Hematopoietic multipotent progenitor cell treated with erythropoietin and hydrocortisone succinate and interleukin-3 and kit ligand, for 4 days (in vitro differentiated cells): ENCODE results near the gene TECR.
"Not testable (repeated sequence)": the region's sequence is repeated elsewhere in the genome, so short reads cannot be mapped to it uniquely, and the experiment has no call there.

Experiments
- DNase-seq: peaks from one replicate; pipeline ENCODE4 v3.0.0-alpha.2; 2015

The TECR gene

DNA sequence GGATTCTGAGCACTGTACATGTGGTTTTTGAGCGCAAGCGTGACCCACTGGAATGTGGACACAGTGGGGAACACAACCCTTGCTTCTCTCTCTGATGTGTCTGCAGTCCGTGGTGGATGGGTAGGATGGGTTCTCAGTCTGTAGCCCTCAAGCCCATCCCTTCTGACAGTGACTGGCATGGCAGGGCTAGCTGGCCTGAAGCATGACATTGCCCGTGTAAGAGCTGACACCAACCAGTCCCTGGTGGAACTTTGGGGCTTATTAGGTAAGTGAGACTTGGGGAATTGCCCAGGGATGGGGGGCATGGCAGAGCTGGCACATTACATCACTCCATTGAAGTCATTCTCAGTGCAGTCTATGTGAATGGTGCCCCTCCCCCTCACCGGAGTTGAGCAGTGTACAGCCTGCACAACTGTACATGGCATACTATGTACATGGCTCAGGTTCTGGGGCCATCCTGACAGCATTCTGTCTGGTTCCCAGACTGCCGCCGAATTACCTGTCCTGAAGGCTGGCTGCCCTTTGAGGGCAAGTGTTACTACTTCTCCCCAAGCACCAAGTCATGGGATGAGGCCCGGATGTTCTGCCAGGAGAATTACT, 70.3 kb downstream of the TECR start:
- DNase-seq = no peak

DNA sequence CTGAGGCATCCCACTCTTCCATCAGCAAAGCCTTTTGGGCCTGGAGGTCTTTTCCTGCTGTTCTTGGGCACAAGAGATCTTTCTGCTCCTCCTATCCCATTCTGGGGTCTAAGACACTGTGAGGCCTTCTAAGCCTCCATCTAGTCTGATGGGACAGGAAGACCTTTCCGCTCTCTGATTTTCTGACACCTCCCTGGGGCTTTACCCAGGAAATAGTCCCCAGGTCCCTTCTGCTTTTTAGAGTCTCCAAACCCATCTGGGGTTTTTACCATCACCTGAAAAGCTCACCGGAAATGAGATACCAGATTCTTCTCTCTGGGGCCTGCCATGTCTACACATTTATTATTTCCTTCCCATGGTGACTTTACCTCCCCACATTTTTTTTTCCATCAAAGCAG, 74.6 kb downstream of the TECR start:
- DNase-seq = no peak

- no peak for DNase-seq
Measured at GRCh38 chr19:14606627-14607026, 77.2 kb downstream of the TECR start.

DNA sequence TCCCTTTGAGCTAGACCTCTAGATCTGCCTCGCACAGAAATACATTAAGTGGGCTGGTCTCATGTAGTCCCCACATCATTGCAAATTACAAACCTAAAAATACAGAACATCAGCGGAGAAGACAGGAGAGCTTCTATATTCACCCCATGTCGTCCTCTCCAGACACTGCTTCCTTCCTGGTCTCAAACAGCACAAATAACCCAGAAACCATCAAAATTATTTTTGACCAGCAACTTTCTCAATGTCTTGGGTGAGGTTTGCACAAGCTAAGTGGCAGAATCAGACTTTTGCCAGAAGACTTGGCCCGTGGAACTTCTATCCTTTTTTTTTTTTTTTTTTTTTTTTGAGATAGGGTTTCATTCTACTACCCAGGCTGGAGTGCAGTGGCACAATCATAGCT, 81.7 kb downstream of the TECR start:
- no peak for DNase-seq

DNA sequence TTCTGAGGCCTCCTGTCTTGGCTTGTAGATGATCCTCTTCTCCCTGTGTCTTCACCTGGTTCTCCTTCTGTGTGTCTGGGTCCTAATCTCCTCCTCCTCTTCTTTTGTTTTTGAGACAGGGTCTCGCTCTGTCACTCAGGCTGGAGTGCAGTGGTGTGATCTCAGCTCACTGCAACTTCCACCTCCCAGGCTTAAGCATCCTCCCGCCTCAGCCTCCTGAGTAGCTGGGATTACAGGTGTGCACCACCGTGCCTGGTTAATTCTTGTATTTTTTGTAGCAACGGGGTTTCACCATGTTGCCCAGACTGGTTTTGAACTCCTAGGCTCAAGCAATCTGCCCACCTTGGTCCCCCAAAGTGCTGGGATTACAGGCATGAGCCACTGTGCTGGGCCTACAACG, 82.8 kb downstream of the TECR start:
- not testable (repeated sequence) for DNase-seq

GRCh38 chr19:14612657-14613056, 83.3 kb downstream of the TECR start:
- no peak for DNase-seq

DNA sequence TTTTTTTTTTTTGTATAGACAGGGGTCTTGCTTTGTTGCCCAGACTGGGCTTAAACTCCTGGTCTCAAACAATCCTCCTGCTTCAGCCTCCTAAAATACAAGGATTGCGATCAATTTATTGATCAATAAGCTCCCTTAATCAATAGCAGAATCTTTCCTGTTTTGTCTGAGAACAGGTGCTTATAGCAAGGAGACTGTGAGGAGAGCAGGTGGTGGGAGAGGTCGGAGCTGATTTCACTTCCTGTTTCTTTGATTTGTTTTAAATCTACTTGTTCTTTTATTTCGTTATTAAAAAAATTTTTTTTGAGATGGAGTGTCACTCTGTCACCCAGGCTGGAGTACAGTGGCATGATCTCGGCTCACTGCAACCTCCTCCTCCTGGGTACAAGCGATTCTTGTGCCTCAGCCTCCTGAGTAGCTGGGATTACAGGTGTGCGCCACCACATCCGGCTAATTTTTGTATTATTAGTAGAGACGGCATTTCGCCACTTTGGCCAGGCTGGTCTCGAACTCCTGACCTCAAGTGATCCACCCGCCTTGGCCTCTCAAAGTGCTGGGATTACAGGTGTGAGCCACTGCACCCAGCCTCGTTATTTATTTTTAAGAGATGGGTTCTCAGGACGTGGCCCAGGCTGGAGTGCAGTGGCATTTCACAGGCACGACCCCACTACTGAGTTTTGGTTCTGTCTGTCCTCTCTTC, 84.2 kb downstream of the TECR start:
- DNase-seq = peak; percentile 7

DNA sequence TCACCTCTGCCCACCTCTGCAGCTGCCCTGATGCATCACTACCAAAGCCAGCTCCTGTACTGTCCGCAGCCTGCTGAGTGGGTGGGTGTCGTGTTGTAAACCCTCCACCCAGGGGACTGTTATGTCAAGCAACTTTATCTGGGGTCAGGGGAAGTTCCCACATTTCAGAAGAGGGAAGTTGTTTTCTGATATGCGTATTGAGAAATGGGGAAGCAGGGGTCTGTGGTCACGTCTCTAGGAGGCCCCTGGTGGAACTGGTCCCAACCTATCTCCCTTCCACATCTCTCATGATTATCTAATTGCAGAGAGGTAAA, 84.7 kb downstream of the TECR start:
- DNase-seq = peak; percentile 90
